Measurements from ENCODE around the gene SLC4A5.

SLC4A5 gene, protein sequence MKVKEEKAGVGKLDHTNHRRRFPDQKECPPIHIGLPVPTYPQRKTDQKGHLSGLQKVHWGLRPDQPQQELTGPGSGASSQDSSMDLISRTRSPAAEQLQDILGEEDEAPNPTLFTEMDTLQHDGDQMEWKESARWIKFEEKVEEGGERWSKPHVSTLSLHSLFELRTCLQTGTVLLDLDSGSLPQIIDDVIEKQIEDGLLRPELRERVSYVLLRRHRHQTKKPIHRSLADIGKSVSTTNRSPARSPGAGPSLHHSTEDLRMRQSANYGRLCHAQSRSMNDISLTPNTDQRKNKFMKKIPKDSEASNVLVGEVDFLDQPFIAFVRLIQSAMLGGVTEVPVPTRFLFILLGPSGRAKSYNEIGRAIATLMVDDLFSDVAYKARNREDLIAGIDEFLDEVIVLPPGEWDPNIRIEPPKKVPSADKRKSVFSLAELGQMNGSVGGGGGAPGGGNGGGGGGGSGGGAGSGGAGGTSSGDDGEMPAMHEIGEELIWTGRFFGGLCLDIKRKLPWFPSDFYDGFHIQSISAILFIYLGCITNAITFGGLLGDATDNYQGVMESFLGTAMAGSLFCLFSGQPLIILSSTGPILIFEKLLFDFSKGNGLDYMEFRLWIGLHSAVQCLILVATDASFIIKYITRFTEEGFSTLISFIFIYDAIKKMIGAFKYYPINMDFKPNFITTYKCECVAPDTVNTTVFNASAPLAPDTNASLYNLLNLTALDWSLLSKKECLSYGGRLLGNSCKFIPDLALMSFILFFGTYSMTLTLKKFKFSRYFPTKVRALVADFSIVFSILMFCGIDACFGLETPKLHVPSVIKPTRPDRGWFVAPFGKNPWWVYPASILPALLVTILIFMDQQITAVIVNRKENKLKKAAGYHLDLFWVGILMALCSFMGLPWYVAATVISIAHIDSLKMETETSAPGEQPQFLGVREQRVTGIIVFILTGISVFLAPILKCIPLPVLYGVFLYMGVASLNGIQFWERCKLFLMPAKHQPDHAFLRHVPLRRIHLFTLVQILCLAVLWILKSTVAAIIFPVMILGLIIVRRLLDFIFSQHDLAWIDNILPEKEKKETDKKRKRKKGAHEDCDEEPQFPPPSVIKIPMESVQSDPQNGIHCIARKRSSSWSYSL

DNA sequence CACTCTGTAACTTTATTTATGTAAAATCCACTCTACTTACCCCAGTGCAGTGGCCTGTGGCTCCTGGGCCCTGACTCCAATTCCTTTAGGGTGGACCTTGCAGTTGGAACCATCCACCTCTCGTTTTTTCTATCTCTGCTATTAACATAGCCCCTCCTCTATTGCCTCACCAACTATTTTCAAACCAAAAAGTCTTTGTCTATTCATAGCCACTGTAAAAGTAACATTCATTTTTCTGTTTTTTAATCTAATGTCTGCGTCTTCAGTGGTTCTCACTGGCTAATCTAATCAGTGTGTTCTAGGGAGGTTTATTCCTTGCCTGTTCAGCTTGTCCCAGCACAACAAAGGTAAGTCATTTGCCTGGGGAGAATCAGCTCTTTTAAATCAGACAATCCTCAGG is at the start of gene SLC4A5:
SLC4A5 (minus strand) TSS at position 101 of the 400 bp plus-strand sequence. CDS start 28,393 bp downstream, outside the sequence.
- DNase-seq, result no peak

DNA sequence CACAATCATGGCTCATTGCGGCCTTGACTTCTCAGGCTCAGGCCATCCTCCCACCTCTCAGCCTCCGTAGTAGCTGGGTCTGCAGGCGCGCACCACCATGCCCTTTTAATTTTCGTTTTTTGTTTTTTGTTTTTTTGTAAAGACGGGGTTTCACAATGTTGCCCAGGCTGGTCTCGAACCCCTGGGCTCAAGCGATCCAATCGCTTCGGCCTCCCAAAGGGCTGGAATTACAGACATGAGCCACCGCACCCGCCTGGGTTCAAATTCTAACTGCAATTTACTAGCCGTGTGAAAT is 49.2 kb upstream of the SLC4A5 start:
- no peak for DNase-seq

GRCh38 chr2:74391580-74392448 is 48.6 kb upstream of the SLC4A5 start:
- peak; percentile 81 for DNase-seq

GRCh38 chr2:74391209-74391579 is 48.0 kb upstream of the SLC4A5 start:
- DNase-seq, result no peak

- DNase-seq, result no peak
These were observed 47.4 kb upstream of the SLC4A5 start for GRCh38 chr2:74390606-74391005.

GRCh38 chr2:74387346-74387745 is 44.1 kb upstream of the SLC4A5 start:
- DNase-seq, result no peak

DNA sequence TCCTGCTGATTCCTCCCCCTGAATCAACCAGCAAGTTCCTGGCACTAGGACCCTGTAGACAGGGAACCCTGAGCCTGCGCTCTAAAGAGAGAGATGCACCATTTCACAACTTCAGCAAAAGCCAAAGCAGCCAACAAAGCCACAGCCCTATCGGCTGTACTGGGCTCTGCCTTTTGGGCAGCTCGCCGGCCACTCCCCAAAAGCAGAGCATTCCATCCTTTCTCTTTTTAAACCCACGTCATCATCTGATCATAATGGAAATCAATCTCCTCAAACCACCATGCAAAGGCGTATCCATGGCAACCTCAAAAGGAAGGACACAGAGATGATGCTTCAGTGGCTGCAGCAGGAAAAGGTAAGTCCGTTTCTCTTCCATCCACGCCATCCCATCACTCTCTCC is 42.2 kb upstream of the SLC4A5 start:
- DNase-seq, result no peak

- no peak for DNase-seq
These were observed 40.8 kb upstream of the SLC4A5 start for GRCh38 chr2:74384051-74384450.

GRCh38 chr2:74383254-74383653 is 40.0 kb upstream of the SLC4A5 start:
- no peak for DNase-seq

DNA sequence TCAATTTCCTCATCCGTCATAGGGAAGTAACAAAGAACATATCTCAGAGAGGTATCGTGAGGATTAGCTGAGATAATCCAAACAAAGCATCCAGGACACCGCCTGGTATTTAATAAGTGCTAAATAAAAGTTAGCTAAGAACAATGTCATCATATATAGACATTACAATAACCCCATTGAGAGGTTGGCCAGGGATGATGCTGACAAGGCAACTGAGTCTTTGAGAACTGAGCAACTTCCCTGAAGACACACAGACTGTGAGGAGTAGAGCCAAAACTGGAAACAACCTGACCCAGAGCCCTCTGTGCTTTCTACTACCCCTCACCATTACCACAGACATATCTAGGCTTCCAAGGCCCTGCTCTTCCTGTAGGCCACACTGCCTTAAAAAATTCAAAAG is 38.5 kb upstream of the SLC4A5 start:
- DNase-seq, result no peak

- DNase-seq, result peak; percentile 6
These were observed 36.9 kb upstream of the SLC4A5 start, which contains the start of gene DCTN1 for GRCh38 chr2:74379851-74380789. DCTN1 (minus strand) TSS chr2:74380311; CDS start chr2:74380037, 274 bp downstream.

GRCh38 chr2:74378007-74378406 is 34.8 kb upstream of the SLC4A5 start:
- DNase-seq, result no peak

DNA sequence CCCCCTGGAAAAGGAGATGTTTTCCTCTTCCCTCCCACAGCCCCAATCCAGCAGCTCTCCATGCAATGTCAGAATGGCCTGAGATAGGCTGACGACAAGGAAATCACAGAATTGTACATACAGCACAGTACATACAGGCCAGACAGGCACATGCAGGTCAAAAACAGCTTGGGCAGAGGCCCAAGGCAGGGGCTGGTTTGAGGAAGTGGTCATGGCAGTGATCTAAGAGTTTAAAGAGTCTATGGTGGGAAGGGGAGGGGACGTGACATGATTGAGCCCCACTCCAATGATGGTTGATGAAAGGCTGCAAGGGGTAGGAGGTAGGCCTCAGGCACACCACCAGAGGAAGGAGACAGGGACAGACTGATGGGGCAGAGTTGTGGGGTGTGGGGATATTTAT is 32.6 kb upstream of the SLC4A5 start:
- no peak for DNase-seq

GRCh38 chr2:74374509-74375205 is 31.4 kb upstream of the SLC4A5 start:
- peak; percentile 87 for DNase-seq

- peak; percentile 19 for DNase-seq
These were observed 30.8 kb upstream of the SLC4A5 start for GRCh38 chr2:74373985-74374384.

DNA sequence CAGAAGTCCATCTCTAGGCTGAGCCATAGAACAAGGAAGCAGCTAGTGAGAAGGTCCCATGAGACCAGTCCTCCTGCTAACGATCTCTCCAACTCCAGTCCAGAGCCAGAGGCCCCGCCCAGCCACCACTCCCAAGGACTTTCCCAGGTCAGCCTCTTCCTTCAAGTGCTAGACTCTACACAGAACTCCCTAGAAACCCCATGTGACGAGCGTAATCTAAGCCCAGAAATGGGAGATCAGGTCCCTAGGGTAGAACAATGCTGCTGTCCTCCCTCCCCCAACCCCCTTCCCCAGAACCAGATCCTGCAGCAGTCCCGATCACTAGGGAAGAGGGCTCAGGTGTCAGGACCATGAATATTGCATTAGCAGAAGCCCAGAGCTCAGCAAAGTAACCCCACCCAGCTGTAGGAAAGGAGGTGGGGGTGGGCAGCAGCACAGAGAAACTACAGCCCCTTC is 30.0 kb upstream of the SLC4A5 start:
- peak; percentile 85 for DNase-seq

DNA sequence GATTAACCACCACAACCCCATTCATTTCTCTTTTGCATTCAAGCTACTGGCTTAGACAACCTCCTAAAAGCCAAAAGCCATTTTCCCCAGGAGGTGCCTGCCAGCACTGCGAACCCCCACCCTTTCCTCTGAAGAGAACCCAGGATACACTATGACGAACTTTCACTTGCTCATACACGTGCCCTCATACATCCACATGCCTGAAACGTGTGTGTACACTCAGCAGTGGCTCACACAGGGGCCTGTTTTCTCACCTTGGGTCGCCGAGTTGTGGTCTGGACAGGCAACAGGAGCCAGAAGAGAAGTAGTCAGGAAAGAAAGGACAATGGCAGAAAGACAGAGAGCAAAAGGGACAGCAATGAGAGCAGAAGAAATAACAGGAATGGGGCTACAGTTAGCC is 29.5 kb upstream of the SLC4A5 start:
- DNase-seq, result no peak

GRCh38 chr2:74371421-74371820 is 28.2 kb upstream of the SLC4A5 start:
- DNase-seq, result no peak

GRCh38 chr2:74369976-74370375 is 26.8 kb upstream of the SLC4A5 start:
- no peak for DNase-seq

DNA sequence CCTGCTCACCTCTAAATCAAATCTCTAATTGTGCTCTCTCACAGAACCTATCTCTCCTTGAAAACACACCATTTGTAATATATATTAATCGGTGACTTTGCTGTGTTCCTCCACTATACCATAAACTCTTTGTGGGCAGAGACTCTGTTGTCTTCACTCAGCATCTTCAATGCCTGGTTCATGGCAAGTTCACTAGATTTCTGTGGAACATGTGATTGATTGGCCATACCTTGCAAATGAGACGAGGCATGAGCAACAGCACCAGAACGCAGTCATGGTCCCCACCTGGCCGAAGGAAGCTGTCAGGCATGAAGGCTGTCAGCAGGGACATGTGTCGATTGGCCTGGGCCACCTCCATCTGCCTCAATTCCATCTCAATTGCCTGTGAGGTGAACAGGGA is 25.3 kb upstream of the SLC4A5 start:
- no peak for DNase-seq

DNA sequence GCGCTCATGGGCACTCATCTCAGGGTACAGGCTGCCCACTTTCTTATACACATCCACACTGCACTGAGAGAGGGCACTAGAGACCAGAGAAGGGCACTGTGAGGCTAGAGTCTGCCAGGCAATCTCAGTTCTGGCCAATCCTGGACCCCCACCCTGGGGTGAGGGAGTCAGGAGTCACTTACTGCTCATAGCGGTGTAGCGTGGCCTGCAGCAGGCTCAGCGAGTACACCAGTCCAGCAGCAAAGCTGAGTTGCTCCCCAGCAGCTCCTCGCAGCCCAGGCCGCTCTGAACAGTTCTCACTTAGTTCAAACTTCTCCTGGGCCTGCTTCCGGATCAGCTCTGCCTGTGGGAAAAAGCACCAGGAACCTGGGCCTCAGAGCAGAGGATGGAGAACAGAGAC is 24.6 kb upstream of the SLC4A5 start:
- no peak for DNase-seq
